ENCODE measurements around the gene COX6A1.

- TF ChIP-seq ZBTB8A (CRISPR knock-in tag; IDR thresholded peaks at IDR 0.05; ENCODE audit: borderline replicate concordance, low read depth): no peak
- TF ChIP-seq ZNF777 (CRISPR knock-in tag; IDR thresholded peaks at IDR 0.05): no peak
- no peak for TF ChIP-seq SP1 (IDR thresholded peaks at IDR 0.05)
- no peak for TF ChIP-seq SP1 (CRISPR knock-in tag; IDR thresholded peaks at IDR 0.05)
- no peak for TF ChIP-seq ZFP36 (IDR thresholded peaks at IDR 0.05; ENCODE audit: borderline replicate concordance, low read depth, low read length, partially characterized antibody)
- no peak for TF ChIP-seq CC2D1A (CRISPR knock-in tag; IDR thresholded peaks at IDR 0.05)
- TF ChIP-seq RNF219 (CRISPR knock-in tag; IDR thresholded peaks at IDR 0.05): no peak
- no peak for TF ChIP-seq PRDM4 (CRISPR knock-in tag; IDR thresholded peaks at IDR 0.05; ENCODE audit: borderline replicate concordance)
- no peak for TF ChIP-seq USF2 (IDR thresholded peaks at IDR 0.05; ENCODE audit: low read depth, low read length)
- no peak for TF ChIP-seq USF2 (CRISPR knock-in tag; IDR thresholded peaks at IDR 0.05; ENCODE audit: borderline replicate concordance)
- TF ChIP-seq DDIT3 (CRISPR knock-in tag; IDR thresholded peaks at IDR 0.05): no peak
These were observed 34.0 kb upstream of the COX6A1 start for GRCh38 chr12:120403869-120404268.

Measured in HepG2 (cell line).